AG04449 (cell line): Measurements from ENCODE around the gene PPARG.

ENCODE experiments used
- CTCF ChIA-PET: fragments of 350-600 bp; formaldehyde crosslinking; extraction: SDS; loops from one replicate; lab custom pipeline; 2021; ENCODE audit warnings: antibody characterized with exemption; lab: Yijun Ruan, JAX
- POLR2A ChIA-PET: fragments of 400-600, 350-600 bp; formaldehyde crosslinking; extraction: SDS; loops from one replicate; lab custom pipeline; 2020; ENCODE audit warnings: antibody characterized with exemption, inconsistent platforms; lab: Yijun Ruan, JAX
- DNase-seq: peaks from one replicate; pipeline ENCODE4 v3.0.0-alpha.2; 2010; ENCODE audit warnings: low read depth, low spot score
- H3K4me3 ChIP-seq: 2 replicates; pipeline ENCODE4 v1.5.1; 2011; ENCODE audit warnings: low read depth, mild to moderate bottlenecking, control low read depth, low read length
- TF ChIP-seq, protein P1 (sequence below): IDR thresholded peaks from one replicate; pipeline ENCODE4 v1.5.1; 2011; ENCODE audit warnings: mild to moderate bottlenecking, moderate library complexity, low read length, control low read depth, inconsistent platforms; ENCODE audit not compliant: insufficient read depth; ENCODE audit errors: missing control alignments

Gene PPARG

DNA sequence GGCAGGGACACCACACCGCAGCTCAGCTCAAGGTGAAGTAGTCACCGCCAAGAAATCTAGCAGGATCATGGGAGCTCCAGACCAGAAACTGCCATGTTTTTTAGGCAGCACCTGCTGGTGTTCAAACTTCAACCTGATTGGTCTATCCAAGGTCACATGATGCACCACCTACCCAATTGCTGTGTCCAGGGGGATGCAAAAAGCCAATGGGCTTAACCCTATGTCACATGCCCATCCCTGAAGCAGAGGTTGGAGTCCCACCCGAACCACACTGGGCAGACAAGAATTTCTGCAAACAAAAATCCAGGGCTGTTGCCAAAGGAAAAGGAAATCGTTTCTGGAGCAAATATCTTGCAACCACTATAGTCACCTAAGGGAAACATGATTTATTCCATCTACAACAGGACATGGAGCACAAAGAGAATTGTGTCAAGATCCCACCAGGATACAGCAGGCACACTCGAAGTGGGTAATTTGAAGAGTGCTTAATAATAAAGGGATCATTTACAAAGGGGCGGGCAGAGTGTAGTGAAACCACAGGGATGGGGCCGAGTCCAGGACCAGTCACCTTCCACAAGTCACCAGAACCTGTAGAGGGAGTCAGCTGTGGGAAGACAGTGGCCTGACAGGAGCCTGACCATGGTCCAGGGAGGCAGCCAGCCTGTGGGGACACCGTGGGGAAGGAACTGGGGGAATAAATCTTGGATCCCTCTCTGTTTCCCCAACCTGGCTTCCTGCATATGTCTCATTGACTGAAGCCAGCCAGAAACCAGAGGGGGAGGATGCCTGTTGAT is 161.2 kb downstream of the PPARG start:
- no peak for DNase-seq
- ChIA-PET POLR2A (no interaction called here), CTCF (no interaction called here)

DNA sequence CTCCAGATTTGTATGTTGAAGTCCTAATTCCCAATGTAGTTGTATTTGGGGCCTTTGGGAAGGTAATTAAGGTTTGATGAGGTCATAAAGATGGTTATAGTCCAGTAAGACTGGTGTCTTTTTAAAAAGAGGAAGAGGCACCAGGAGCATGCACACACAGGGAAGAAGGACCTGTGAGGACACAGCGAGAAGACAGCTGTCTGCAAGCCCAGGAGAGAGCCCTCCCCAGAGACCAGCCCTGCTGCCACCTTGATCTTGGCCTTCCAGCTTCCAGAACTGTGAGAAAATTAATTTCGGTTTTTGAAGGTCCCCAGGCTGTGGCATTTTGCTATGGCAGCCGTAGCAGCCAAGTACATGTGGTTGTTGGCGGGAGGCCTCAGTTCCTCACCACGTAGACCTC is 162.6 kb downstream of the PPARG start:
- ChIA-PET POLR2A (no interaction called here), CTCF (no interaction called here)

More for the DNA sequence above, 161.2 kb downstream of the PPARG start:
- TF ChIP-seq, protein P1, sequence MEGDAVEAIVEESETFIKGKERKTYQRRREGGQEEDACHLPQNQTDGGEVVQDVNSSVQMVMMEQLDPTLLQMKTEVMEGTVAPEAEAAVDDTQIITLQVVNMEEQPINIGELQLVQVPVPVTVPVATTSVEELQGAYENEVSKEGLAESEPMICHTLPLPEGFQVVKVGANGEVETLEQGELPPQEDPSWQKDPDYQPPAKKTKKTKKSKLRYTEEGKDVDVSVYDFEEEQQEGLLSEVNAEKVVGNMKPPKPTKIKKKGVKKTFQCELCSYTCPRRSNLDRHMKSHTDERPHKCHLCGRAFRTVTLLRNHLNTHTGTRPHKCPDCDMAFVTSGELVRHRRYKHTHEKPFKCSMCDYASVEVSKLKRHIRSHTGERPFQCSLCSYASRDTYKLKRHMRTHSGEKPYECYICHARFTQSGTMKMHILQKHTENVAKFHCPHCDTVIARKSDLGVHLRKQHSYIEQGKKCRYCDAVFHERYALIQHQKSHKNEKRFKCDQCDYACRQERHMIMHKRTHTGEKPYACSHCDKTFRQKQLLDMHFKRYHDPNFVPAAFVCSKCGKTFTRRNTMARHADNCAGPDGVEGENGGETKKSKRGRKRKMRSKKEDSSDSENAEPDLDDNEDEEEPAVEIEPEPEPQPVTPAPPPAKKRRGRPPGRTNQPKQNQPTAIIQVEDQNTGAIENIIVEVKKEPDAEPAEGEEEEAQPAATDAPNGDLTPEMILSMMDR: no peak
- no peak overlapping the region for H3K4me3 ChIP-seq

DNA sequence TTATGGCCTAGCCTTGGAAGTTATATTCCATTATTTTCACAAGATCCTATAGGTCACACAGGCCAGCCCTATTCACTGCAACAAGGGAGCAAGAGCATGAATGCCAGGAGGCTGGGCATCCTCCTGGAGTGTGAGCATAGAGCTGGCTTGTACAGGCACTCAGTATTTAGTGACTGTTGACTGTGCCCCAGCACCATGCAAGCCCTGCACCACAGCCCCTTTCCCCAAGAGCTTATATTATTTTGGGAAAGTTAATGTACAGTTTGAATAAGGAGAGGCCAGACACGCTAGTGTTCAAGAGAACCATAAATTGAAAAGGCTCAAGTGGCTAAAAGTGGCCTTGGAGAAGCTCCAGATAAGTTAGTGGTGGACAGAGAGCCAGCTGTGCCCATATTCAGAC is 163.1 kb downstream of the PPARG start:
- TF ChIP-seq, protein P1: no peak
- H3K4me3 ChIP-seq: no peak overlapping the region
- ChIA-PET POLR2A (no interaction called here), CTCF (interaction anchor here (0.9 kb wide), 1 partner anchor 317 kb away, joined by 3 read pairs; no protein-coding TSS in a partner anchor)
- no peak for DNase-seq

More for the DNA sequence above, 162.6 kb downstream of the PPARG start:
- TF ChIP-seq, protein P1: no peak
- no peak overlapping the region for H3K4me3 ChIP-seq
- no peak for DNase-seq

DNA sequence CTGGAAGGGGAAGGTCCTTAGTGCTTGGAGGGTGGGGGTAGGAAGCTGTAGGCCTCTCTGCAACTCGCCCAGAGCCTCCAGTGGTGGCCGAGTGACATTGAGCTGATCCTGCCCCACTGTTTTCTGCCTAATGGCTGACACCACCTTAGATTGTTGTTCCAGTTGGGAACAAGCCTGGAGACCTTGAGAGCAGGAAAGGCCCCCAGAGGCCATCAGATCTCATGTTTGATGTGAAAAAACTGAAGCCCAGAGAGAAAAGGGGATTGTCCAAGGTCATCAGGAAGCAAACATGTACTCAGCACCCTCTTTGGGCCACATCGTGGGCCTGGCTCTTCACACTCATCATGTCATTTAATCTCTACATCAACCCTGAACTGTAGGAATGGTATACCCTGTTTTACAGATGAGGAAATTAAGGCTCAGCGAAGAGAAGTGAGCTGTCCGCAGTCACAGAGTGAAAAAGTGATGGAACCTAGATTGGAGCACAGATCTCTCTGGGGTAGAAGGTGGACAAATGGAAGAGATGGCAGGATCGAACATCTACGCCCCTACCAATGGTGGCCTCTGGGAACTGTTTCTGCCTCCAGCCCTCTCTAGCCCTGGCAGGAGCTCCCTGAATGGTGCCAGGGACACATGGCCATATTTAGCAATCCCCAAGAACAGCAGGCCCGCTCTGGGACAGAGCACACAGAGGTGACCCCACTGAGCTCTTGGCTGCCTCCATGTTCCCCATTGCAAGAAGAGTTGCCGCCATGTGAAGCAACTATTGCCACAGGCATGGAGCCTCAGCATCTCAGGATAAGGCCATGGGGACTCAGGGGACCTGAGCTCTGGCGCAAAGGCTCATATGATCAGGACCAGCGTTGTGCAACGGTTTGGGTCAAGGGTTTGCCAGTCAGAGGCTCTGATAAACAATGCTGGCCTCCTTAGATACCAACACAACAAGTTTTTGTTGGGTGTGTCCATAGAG is 163.8 kb downstream of the PPARG start:
- no peak overlapping the region for H3K4me3 ChIP-seq
- CTCF ChIA-PET: interaction anchor here (0.9 to 1.3 kb wide), 2 partner anchors 19 to 318 kb away, joined by 3 read pairs; no protein-coding TSS in a partner anchor
- TF ChIP-seq, protein P1: no peak
- POLR2A ChIA-PET: no interaction called here
- no peak for DNase-seq

DNA sequence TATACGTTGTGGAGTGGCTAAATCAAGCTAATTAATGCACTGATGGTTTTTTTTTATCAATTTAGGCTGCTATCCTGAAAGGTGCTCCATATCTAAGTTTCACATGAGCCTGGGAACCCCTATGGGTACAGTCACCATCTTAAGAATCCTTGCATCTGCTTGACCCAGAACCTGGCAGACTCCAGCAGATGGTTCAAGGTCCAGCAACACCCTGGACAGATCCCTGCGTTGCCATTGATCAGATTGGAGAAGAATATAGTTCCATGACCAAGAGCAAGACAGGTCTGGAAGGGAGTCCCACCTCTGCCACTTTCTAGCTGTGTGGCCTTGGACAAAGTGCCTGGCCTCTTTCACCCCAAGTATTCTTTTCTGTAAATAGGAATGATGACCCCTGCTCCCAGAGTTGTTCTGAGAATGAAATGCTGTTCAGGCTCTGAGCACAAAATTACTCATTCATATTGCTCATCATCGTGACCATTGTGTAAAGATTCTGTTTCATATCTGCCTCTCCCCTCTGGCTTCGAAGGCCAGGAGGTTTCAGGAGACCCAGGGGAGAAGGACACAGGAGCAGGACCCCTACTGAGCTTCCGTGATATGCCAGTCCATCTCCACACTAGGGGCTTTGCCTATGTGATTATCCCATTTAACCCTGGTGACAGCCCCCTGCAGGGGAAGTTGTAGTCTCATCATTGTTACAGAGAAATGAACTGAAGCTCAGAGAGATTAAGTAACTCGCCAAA is 165.4 kb downstream of the PPARG start:
- POLR2A ChIA-PET: no interaction called here
- CTCF ChIA-PET: interaction anchor here (1.3 to 1.4 kb wide), 2 partner anchors 22 to 26 kb away, joined by 4 to 6 read pairs; no protein-coding TSS in a partner anchor
- DNase-seq: no peak
- H3K4me3 ChIP-seq: no peak overlapping the region
- TF ChIP-seq, protein P1: no peak
